Measurements from ENCODE around the gene FCGR2B. TPM values are rescaled to one million over a fixed set of nuclear protein-coding genes. Genes with fewer than 3 reads are reported as not detected.
"Not testable (repeated sequence)": the region's sequence is repeated elsewhere in the genome, so short reads cannot be mapped to it uniquely, and the experiment has no call there.

FCGR2B gene
- total and polyA plus RNA-seq, 11 donors = 2.5 to 51.6 (median 5.5) TPM

DNA sequence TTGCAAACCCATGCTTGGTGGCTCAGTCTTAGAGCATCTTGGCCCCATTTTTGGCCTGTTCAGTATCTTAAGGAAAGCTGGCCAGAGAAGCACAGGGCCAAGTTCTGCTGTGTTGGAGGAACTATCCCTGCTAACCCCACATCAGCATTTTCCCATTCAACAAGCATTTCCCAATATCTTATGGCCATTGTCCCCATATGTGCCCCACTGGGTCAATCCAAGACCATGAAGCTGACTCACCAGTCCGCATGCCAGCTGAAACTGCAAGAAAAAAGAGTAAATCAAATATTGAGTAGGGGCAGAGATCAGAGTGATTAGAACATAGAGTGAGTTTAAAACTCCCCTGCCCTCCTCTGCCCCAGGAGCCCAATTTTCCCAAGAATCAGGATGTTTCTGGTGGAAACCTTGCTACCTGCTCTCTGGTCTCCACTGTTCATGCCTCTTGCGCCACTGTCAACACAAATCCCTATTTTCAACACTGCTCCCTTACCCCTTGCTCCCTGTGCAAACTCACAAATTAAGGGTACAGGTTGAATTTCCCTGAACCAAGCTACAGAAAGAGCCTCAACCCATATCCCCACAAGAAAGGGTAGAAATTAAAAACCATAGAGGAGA lies 32.7 kb upstream of the FCGR2B start:
- WGBS, 4 donors = 71 to 100% (median 94%) methylated on average over 1 of the region's 2 CpGs
- H3K36me3 ChIP-seq; intact Hi-C loops (cut with DNase I); DNase-seq; H3K9me3 ChIP-seq; H3K4me1 ChIP-seq; H3K27me3 ChIP-seq; H3K27ac ChIP-seq; H3K4me3 ChIP-seq: not testable (repeated sequence)
- peak in 3 of 4 donors; percentile 26 to 59 (median 52) for ATAC-seq

DNA sequence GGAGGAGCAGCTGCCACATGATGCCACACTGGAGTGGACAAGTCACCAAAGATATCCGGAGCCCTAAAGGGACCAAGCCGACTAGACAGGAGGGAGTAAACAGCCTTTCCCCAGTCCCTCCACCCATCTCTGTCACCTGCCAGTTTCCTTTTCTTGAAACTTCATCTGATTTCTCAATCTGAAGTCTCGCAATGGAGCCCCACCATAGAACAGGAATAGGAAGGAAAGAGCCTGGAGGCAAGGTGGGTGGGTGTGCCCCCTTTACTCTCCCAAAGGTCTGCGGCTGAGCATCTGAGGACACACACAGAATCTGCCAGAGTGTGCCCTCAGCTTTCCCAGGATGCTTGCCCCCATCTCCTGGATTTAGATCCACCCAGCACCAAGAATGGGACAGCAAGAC lies 31.9 kb upstream of the FCGR2B start, which contains the start of gene FCGR3B:
FCGR3B (minus strand) TSS at position 101 of the 400 bp plus-strand sequence; CDS start at position 19, 82 bp downstream.
- Histone ChIP-seq H3K36me3 (no peaks in the 10 kb centered on the region), H3K9me3 (no peaks in the 10 kb centered on the region), H3K27ac (no peak within 1 kb of the TSS), H3K4me1 (peaks cover 0 to 5% (median 0%) of the 10 kb centered on the region in 12 donors), H3K27me3 (no peaks in the 10 kb centered on the region), H3K4me3 (no peak within 1 kb of the TSS)
- 86 to 96% (median 91%) methylated on average over 3 to 4 of the region's 4 CpGs for WGBS, 4 donors
- no peak for TF ChIP-seq POLR2A (IDR thresholded peaks at IDR 0.05)
- TF ChIP-seq, protein P1, sequence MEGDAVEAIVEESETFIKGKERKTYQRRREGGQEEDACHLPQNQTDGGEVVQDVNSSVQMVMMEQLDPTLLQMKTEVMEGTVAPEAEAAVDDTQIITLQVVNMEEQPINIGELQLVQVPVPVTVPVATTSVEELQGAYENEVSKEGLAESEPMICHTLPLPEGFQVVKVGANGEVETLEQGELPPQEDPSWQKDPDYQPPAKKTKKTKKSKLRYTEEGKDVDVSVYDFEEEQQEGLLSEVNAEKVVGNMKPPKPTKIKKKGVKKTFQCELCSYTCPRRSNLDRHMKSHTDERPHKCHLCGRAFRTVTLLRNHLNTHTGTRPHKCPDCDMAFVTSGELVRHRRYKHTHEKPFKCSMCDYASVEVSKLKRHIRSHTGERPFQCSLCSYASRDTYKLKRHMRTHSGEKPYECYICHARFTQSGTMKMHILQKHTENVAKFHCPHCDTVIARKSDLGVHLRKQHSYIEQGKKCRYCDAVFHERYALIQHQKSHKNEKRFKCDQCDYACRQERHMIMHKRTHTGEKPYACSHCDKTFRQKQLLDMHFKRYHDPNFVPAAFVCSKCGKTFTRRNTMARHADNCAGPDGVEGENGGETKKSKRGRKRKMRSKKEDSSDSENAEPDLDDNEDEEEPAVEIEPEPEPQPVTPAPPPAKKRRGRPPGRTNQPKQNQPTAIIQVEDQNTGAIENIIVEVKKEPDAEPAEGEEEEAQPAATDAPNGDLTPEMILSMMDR (IDR thresholded peaks at IDR 0.05) = no peak
- ATAC-seq = no peak
- no peak for DNase-seq
- intact Hi-C loops (cut with DNase I) = no loop called here

DNA sequence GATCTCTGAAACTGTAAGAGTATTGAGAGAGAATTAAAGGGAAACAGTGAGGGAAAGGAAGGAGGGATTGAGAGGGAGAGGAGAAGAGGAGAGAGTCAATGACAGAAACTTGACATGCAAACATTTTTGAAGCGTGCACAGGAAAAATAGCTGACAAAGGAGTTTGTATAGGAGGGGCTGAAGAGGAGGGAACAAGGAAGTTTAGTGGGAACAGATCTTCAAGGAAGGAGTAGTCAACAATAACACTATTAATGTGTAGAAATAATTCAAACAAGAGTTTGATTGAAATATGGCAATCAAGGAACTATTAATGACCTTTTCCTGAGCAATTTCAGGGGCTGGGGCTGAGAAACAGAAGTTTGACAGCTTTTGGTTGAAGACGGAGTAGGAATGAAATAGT lies 27.9 kb upstream of the FCGR2B start:
- intact Hi-C loops (cut with DNase I); H3K4me3 ChIP-seq; ATAC-seq; DNase-seq; H3K36me3 ChIP-seq; H3K4me1 ChIP-seq; H3K9me3 ChIP-seq; H3K27me3 ChIP-seq: not testable (repeated sequence)
- peak overlapping the region in 1 of 12 donors; percentile 74 for H3K27ac ChIP-seq
- 70 to 100% (median 82%) methylated on average over 1 to 2 of the region's 2 CpGs for WGBS, 4 donors

DNA sequence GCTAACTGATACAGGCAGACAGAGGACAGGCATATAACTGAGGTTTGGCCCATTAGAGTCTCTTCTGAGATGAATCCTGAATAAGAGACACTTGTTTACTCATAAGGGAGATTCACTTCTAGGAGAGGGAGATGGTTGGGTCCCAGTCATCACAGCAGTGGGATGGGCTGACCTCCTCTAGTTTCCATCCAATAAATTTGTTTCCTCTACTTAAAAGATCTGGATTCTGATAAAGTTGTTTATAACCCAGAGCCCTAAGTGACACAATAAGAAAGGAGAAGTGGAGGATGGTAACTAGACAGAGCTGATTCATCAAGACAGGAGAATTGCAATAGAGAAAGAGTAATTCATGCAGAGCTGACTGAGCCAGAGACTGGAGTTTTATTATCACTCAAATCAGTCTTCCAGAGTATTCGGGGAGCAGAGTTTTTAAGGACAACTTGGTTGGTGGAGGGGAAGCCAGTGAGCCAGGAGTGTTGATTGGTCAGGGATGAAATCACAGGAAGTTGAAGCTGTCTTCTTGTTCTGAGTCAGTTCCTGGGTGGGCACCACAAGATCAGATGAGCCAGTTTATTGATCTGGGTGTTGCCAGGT lies 26.7 kb upstream of the FCGR2B start:
- H3K9me3 ChIP-seq; H3K4me1 ChIP-seq; intact Hi-C loops (cut with DNase I); DNase-seq; H3K27me3 ChIP-seq; H3K36me3 ChIP-seq; H3K4me3 ChIP-seq: not testable (repeated sequence)
- WGBS, 4 donors = 44 to 55% methylated on average over 1 of the region's 1 CpG; no CpG with 5 or more reads in 2 of the 4 donors
- H3K27ac ChIP-seq = peak overlapping the region in 1 of 12 donors; percentile 74
- ATAC-seq = peak in 1 of 4 donors; percentile 69

DNA sequence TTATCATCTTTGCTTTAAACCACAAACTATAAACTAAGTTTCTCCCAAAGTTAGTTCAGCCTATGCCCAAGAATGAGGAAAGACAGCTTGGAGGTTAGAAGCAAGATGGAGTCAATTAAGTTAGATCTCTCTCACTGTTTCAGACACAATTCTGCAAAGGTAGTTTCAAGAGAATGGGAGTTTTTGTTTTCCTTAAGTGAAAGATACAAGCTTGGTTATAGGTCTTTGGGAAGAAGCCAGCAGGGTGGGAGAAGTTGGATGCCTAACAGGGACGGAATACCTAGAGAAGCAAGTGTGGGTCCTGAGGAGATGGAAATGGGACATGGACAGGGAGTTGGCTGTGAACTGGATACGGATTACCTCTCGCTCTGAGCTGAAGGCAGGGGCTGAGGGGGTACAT lies 26.0 kb upstream of the FCGR2B start:
- H3K27ac ChIP-seq; intact Hi-C loops (cut with DNase I); H3K4me1 ChIP-seq; H3K9me3 ChIP-seq; DNase-seq; H3K36me3 ChIP-seq; H3K4me3 ChIP-seq; ATAC-seq; H3K27me3 ChIP-seq: not testable (repeated sequence)
- 73 to 93% (median 87%) methylated on average over 3 of the region's 3 CpGs for WGBS, 4 donors

DNA sequence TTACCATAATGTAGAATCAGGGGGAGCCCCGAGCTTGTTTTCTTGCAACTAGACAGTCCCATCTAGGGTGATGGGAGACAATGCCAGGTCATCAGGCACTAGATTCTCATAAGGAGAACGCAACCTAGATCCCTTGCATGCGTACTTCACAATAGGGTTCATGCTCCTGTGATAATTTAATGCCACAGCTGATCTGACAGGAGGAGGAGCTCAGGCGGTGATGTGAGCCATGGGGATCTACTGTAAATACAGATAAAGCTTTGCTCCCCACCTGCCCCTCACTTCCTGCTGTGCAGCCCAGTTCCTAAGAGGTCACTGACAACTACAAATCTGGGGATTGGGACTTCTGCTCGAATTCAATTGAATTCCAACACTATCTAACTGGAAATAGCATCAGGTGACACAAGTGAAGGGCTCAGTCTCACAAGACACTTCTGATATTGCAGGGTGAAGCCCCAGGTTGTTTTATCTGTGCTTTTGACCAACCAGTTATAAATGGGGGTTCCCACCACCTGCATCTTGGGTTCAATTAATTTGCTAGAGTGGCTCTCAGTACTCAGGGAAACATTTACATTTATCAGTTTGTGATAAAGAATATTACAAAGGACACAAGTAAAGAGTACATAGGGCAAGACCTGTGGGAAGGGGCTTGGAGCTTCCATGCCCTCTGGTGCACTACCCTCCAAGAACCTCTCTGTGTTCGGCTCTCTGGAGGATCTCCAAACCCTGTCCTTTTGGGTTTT lies 24.5 kb upstream of the FCGR2B start:
- intact Hi-C loops (cut with DNase I); H3K9me3 ChIP-seq; H3K27ac ChIP-seq; H3K4me3 ChIP-seq; H3K36me3 ChIP-seq; H3K4me1 ChIP-seq; DNase-seq; ATAC-seq; H3K27me3 ChIP-seq: not testable (repeated sequence)
- WGBS, 4 donors = 0 to 76% (median 65%) methylated on average over 1 to 6 of the region's 6 CpGs

DNA sequence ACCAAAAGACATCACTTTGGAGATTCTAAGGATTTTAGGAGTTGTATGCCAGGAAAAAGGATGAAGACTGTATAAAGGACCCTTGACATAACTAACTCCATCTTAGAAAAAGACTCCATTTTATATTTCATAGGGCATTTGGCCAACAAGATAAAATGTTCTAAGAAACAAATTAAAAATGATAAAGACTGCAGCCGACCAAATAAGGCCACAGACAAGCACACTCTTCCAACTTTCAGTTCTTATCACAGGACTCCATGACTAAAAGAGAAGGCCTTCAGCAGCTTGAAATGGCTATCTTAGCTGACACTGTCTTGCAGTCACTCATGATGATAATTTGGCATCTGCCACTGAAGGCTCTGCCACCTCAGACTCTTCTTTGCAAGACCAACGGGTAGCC lies 23.7 kb upstream of the FCGR2B start:
- 59 to 73% (median 64%) methylated on average over 1 to 2 of the region's 2 CpGs; no CpG with 5 or more reads in 1 of the 4 donors for WGBS, 4 donors
- H3K4me3 ChIP-seq; H3K27ac ChIP-seq; ATAC-seq; H3K27me3 ChIP-seq; H3K9me3 ChIP-seq; H3K36me3 ChIP-seq; intact Hi-C loops (cut with DNase I); H3K4me1 ChIP-seq; DNase-seq: not testable (repeated sequence)
